ENCODE results near the gene C16orf46. TPM values are rescaled to one million over a fixed set of nuclear protein-coding genes. Genes with fewer than 3 reads are reported as not detected.

The C16orf46 gene
- total RNA-seq, 2 donors from 2014 or later, result 0.54 to 1.3 TPM

DNA sequence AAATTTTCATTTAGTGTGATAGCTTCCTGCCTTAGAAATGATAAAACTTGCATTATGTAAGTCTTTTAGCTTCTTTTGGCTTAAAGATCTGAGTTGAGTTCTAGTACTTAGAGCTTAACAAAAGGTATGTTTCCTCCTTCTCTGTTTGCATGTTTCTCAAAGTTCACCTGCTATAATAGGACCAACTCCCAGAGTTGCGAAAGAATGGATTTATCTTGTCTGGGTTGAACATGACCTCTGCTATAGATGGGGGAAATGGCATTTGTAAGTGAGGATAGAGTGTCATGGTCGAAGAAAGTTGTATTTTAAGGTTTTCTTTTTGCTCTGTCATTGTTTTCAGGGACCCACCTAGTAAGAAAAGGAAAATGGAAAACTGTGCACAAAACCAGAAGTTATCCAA is 34.2 kb downstream of the C16orf46 start:
- H3K4me1 ChIP-seq (ENCODE audit: control insufficient read depth in 1 of 2, low read depth in 2 of 2), result no peaks in the 10 kb centered on the region
- DNase-seq (ENCODE audit: low spot score), result no peak
- TF ChIP-seq, protein P1, sequence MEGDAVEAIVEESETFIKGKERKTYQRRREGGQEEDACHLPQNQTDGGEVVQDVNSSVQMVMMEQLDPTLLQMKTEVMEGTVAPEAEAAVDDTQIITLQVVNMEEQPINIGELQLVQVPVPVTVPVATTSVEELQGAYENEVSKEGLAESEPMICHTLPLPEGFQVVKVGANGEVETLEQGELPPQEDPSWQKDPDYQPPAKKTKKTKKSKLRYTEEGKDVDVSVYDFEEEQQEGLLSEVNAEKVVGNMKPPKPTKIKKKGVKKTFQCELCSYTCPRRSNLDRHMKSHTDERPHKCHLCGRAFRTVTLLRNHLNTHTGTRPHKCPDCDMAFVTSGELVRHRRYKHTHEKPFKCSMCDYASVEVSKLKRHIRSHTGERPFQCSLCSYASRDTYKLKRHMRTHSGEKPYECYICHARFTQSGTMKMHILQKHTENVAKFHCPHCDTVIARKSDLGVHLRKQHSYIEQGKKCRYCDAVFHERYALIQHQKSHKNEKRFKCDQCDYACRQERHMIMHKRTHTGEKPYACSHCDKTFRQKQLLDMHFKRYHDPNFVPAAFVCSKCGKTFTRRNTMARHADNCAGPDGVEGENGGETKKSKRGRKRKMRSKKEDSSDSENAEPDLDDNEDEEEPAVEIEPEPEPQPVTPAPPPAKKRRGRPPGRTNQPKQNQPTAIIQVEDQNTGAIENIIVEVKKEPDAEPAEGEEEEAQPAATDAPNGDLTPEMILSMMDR (IDR thresholded peaks at IDR 0.05), result no peak
- no peak for ATAC-seq (ENCODE audit: insufficient number of reproducible peaks, low FRiP score, low read depth)
- H3K9me3 ChIP-seq, result no peaks in the 10 kb centered on the region
- no peak overlapping the region for H3K4me3 ChIP-seq
- H3K27me3 ChIP-seq (replicated peaks; ENCODE audit: insufficient read depth), result no peaks in the 10 kb centered on the region
- peaks cover 33% of the 10 kb centered on the region for H3K36me3 ChIP-seq
- H3K27ac ChIP-seq, result no peak overlapping the region

DNA sequence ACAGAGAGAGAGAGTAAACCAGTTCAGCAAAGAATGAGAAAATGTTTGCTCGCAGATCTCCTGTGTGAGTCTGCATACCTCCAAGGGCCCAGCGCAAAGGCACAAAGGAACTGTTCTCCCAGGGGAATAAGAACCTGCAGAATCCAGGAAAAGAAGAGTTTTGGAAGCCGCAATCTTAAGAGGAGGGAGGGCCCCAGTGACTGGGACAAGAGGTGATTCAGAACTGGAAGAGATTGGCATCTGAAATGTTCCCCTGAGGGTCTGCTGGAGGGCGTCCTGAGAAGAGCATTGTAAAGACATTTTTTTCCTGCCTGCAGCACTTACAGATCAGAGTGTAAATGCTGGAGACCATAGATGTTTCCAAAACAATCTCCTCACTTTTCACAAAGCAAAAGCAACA is 35.3 kb downstream of the C16orf46 start:
- DNase-seq (ENCODE audit: low spot score) (no peak), ATAC-seq (ENCODE audit: insufficient number of reproducible peaks, low FRiP score, low read depth) (no peak)
- TF ChIP-seq, protein P1 (IDR thresholded peaks at IDR 0.05), result no peak
- Histone ChIP-seq H3K4me3 (no peak overlapping the region), H3K9me3 (no peaks in the 10 kb centered on the region), H3K27ac (no peak overlapping the region), H3K36me3 (peaks cover 33% of the 10 kb centered on the region), H3K4me1 (ENCODE audit: control insufficient read depth in 1 of 2, low read depth in 2 of 2) (peaks cover 10% of the 10 kb centered on the region in 2 donors), H3K27me3 (replicated peaks; ENCODE audit: insufficient read depth) (no peaks in the 10 kb centered on the region)

DNA sequence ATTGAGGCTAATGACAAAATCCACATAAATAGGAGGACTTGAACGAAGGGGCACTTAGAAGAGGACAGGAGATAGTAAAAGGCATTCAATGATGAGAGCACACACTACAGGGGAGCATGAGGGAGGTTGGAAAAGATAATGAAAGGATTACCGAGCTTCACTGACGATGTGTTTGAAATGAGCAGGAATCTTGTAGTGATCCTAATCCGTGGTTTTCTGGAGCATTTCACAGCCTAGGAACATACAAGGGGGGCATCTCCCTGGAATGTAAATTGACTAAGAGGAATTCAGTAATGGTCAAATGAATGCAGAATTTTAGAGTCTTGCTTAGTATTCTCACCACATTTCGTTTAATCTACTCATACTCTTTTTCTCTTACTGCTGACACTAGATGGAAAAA is 36.2 kb downstream of the C16orf46 start:
- no peak for DNase-seq (ENCODE audit: low spot score)
- ATAC-seq (ENCODE audit: insufficient number of reproducible peaks, low FRiP score, low read depth), result no peak
- H3K9me3 ChIP-seq, result no peaks in the 10 kb centered on the region
- no peak overlapping the region for H3K27ac ChIP-seq
- peaks cover 11 to 15% of the 10 kb centered on the region in 2 donors for H3K4me1 ChIP-seq (ENCODE audit: control insufficient read depth in 1 of 2, low read depth in 2 of 2)
- H3K4me3 ChIP-seq, result no peak overlapping the region
- H3K36me3 ChIP-seq, result peaks cover 33% of the 10 kb centered on the region
- no peaks in the 10 kb centered on the region for H3K27me3 ChIP-seq (replicated peaks; ENCODE audit: insufficient read depth)
- TF ChIP-seq, protein P1 (IDR thresholded peaks at IDR 0.05), result no peak

DNA sequence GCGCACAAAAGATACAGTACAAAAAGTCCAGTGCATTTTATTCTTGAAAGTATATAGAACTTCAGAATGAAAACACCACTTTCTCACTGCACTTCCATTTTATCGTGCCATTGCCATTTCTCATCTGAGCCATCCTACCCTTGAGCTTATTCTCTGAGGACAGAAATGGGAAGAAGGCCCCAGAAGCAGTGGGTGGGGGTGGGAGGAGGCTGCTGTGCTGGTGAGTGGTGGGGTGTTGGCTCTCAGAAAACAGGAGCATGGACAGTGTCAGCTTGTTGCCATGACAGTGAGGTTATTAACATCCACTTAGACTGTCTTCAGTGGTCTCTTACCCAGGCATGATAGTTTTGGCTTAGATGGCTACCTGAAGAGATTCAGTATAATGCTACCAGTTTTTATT is 36.9 kb downstream of the C16orf46 start:
- peaks cover 11 to 18% of the 10 kb centered on the region in 2 donors for H3K4me1 ChIP-seq (ENCODE audit: control insufficient read depth in 1 of 2, low read depth in 2 of 2)
- ATAC-seq (ENCODE audit: insufficient number of reproducible peaks, low FRiP score, low read depth) (no peak), DNase-seq (ENCODE audit: low spot score) (no peak)
- no peak overlapping the region for H3K27ac ChIP-seq
- no peaks in the 10 kb centered on the region for H3K9me3 ChIP-seq
- no peak overlapping the region for H3K4me3 ChIP-seq
- TF ChIP-seq, protein P1 (IDR thresholded peaks at IDR 0.05), result no peak
- H3K27me3 ChIP-seq (replicated peaks; ENCODE audit: insufficient read depth), result no peaks in the 10 kb centered on the region
- peaks cover 28% of the 10 kb centered on the region for H3K36me3 ChIP-seq

DNA sequence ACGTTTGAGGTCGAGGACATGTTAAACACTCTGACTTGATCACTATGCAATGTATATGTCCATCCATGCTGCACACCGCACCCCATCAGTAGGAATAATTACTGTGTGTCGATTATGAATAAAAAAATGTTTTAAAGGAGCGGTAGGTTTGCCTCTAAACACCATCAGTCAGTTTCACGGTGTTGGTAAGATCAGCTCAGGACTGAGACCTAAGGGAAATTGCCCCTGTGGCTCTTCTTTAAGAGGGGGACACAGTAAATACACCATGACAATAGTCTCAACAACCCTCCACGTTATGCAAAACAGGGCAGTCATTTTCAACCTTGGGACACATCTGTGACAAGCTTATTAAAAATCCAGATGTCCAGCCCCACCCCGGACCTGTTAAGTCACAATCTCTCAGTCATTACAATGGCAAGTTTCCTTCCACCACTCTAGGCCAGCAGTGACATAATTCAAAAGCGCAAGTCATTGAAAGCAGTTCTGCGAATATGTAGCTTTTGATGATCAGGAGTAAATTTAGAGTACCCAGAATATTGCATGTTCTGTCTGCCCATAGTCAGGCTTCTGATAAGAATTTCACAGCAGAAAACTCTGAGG is 40.2 kb downstream of the C16orf46 start:
- TF ChIP-seq, protein P1 (IDR thresholded peaks at IDR 0.05), result no peak
- no peak for ATAC-seq (ENCODE audit: insufficient number of reproducible peaks, low FRiP score, low read depth)

More for the DNA sequence above, 40.2 kb downstream of the C16orf46 start:
- peaks cover 11 to 18% of the 10 kb centered on the region in 2 donors for H3K4me1 ChIP-seq (ENCODE audit: control insufficient read depth in 1 of 2, low read depth in 2 of 2)
- H3K9me3 ChIP-seq, result no peaks in the 10 kb centered on the region
- H3K4me3 ChIP-seq, result peak overlapping the region; percentile 81
- H3K27ac ChIP-seq, result no peak overlapping the region
- no peak for DNase-seq (ENCODE audit: low spot score)
- H3K36me3 ChIP-seq, result no peaks in the 10 kb centered on the region
- no peaks in the 10 kb centered on the region for H3K27me3 ChIP-seq (replicated peaks; ENCODE audit: insufficient read depth)
